Right lobe of liver (tissue), 4 donors: ENCODE measurements around the gene GALNS.

ENCODE experiments used
- CTCF ChIP-seq, 4 donors: fragments of 200-600 bp in 3 of 4; fragments of 450-650 bp in 1 of 4; IDR thresholded peaks; one replicate each; pipeline versions ENCODE4 v1.5.1 to v1.8.0; 2016 to 2022; ENCODE audit warnings: antibody characterized with exemption in 4 of 4, mild to moderate bottlenecking in 2 of 4
- POLR2A ChIP-seq: fragments of 450-650 bp; IDR thresholded peaks from one replicate; pipeline ENCODE4 v1.6.1; 2017; ENCODE audit warnings: antibody characterized with exemption, mild to moderate bottlenecking
- donor health status: DM: no; HTN: no; CAD: no.
- donor health status: DM: no; HTN: no; CAD: no.
- donor health status: DM: no; HTN: yes; CAD: no.

- TF ChIP-seq CTCF (IDR thresholded peaks at IDR 0.05) (no peak), POLR2A (no peak)
Observed at GRCh38 chr16:88896238-88897070, 39.7 kb upstream of the GALNS start.
